GM19238 (cell line): Measurements from ENCODE around the gene ATAD5.
"Not testable (repeated sequence)": the region's sequence is repeated elsewhere in the genome, so short reads cannot be mapped to it uniquely, and the experiment has no call there.

Experiments
- DNase-seq: peaks from one replicate; pipeline ENCODE4 v3.0.0; 2011; ENCODE audit warnings: low spot score; ENCODE audit not compliant: insufficient read length

ATAD5 gene

GRCh38 chr17:30831663-30832437 is at the start of gene ATAD5:
Gene ATAD5 (plus strand): TSS chr17:30831966. CDS start chr17:30832348, 382 bp downstream.
- DNase-seq: peak; percentile 84

- no peak for DNase-seq
These were observed 49.6 kb upstream of the ATAD5 start for GRCh38 chr17:30782206-30782605.

- DNase-seq: no peak
These were observed 42.8 kb upstream of the ATAD5 start for GRCh38 chr17:30788918-30789317.

- DNase-seq: peak; percentile 13
These were observed 41.5 kb upstream of the ATAD5 start for GRCh38 chr17:30790279-30790678.

- DNase-seq: no peak
These were observed 38.3 kb upstream of the ATAD5 start for GRCh38 chr17:30793282-30793977.

- no peak for DNase-seq
These were observed 37.4 kb upstream of the ATAD5 start for GRCh38 chr17:30794372-30794771.

- DNase-seq: no peak
These were observed 35.8 kb upstream of the ATAD5 start for GRCh38 chr17:30796016-30796415.

GRCh38 chr17:30801671-30802070 is 30.1 kb upstream of the ATAD5 start:
- no peak for DNase-seq

- DNase-seq: no peak
These were observed 25.8 kb upstream of the ATAD5 start for GRCh38 chr17:30805944-30806456.

- no peak for DNase-seq
These were observed 23.9 kb upstream of the ATAD5 start for GRCh38 chr17:30807896-30808295.

GRCh38 chr17:30808785-30809286 is 22.9 kb upstream of the ATAD5 start:
- no peak for DNase-seq

- no peak for DNase-seq
These were observed 21.9 kb upstream of the ATAD5 start for GRCh38 chr17:30809867-30810266.

GRCh38 chr17:30812218-30813177 is 19.3 kb upstream of the ATAD5 start:
- no peak for DNase-seq

- DNase-seq: not testable (repeated sequence)
These were observed 17.5 kb upstream of the ATAD5 start for GRCh38 chr17:30814236-30814635.

- not testable (repeated sequence) for DNase-seq
These were observed 16.9 kb upstream of the ATAD5 start for GRCh38 chr17:30814860-30815259.

GRCh38 chr17:30816165-30816564 is 15.6 kb upstream of the ATAD5 start:
- no peak for DNase-seq

- DNase-seq: no peak
These were observed 11.6 kb upstream of the ATAD5 start for GRCh38 chr17:30819971-30820705.

GRCh38 chr17:30821871-30822723 is 9.7 kb upstream of the ATAD5 start:
- DNase-seq: no peak

- not testable (repeated sequence) for DNase-seq
These were observed 8.8 kb upstream of the ATAD5 start for GRCh38 chr17:30822919-30823318.

GRCh38 chr17:30823421-30823820 is 8.3 kb upstream of the ATAD5 start:
- DNase-seq: no peak
